Nephron progenitor cell (in vitro differentiated cells): ENCODE data around the gene FRMD4A.
A peak's percentile ranks its signal among the peaks of the same experiment; 100 is the strongest.

Experiments
- DNase-seq: peaks from one replicate; pipeline ENCODE4 v3.0.0; 2021
- H3K27ac Mint-ChIP-seq: 2 replicates; pipeline ENCODE4 v1.8.0; 2021; ENCODE audit warnings: mild to moderate bottlenecking, moderate library complexity, mixed read lengths
- H3K27me3 Mint-ChIP-seq: 2 replicates; pipeline ENCODE4 v1.8.0; 2021; ENCODE audit warnings: mild to moderate bottlenecking, low read depth, mixed read lengths; ENCODE audit not compliant: poor library complexity
- H3K36me3 Mint-ChIP-seq: 2 replicates; pipeline ENCODE4 v1.8.0; 2021; ENCODE audit warnings: low read depth, mixed read lengths
- H3K4me1 Mint-ChIP-seq: 2 replicates; pipeline ENCODE4 v1.8.0; 2021; ENCODE audit warnings: mixed read lengths
- H3K4me3 Mint-ChIP-seq: 2 replicates; pipeline ENCODE4 v1.8.0; 2021; ENCODE audit warnings: mild to moderate bottlenecking, moderate library complexity, mixed read lengths
- H3K9me3 Mint-ChIP-seq: 2 replicates; pipeline ENCODE4 v1.8.0; 2021; ENCODE audit warnings: mild to moderate bottlenecking, moderate library complexity, mixed read lengths
- CTCF ChIP-seq: fragments of 200-600 bp; sonication (generic); IDR thresholded peaks from 2 replicates; pipeline ENCODE4 v1.5.0; 2021; ENCODE audit warnings: antibody characterized with exemption

The FRMD4A gene

GRCh38 chr10:13810568-13810967 lies 520.2 kb downstream of the FRMD4A start:
- Mint-ChIP-seq H3K9me3 (peaks cover 11% of the 10 kb centered on the region), H3K4me3 (no peak overlapping the region), H3K36me3 (peaks cover 38% of the 10 kb centered on the region), H3K27ac (no peak overlapping the region), H3K27me3 (no peaks in the 10 kb centered on the region), H3K4me1 (peaks cover 22% of the 10 kb centered on the region)
- no peak for TF ChIP-seq CTCF
- no peak for DNase-seq

DNA sequence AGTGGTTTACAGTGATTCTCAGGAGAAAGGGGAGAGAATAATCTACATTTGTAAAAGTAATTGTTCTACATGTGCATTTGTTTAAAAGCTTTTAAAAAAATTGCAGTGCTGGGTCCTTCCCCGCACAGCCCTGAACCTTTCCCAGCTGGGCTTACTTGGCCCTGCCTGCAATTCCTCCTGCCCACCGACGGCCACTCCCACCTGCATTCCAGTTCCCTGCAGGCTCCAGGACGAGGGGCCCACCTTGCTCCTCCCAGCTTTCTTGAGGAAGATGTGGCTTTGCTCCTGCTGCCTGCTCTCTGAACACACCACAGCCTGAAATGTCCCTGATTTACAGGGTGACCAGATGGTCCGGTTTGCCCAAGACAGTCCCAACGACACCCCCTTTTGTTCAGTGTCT lies 521.3 kb downstream of the FRMD4A start:
- H3K4me1 Mint-ChIP-seq = peaks cover 22% of the 10 kb centered on the region

GRCh38 chr10:13808556-13809391 lies 522.0 kb downstream of the FRMD4A start:
- no peak for TF ChIP-seq CTCF
- no peaks in the 10 kb centered on the region for H3K27me3 Mint-ChIP-seq
- DNase-seq = no peak
- no peak overlapping the region for H3K27ac Mint-ChIP-seq
- H3K36me3 Mint-ChIP-seq = peaks cover 24% of the 10 kb centered on the region
- no peaks in the 10 kb centered on the region for H3K9me3 Mint-ChIP-seq
- H3K4me3 Mint-ChIP-seq = no peak overlapping the region
- H3K4me1 Mint-ChIP-seq = peaks cover 28% of the 10 kb centered on the region

More for the DNA sequence above, 521.3 kb downstream of the FRMD4A start:
- Mint-ChIP-seq H3K27me3 (no peaks in the 10 kb centered on the region), H3K9me3 (peaks cover under 1% of the 10 kb centered on the region), H3K27ac (peak overlapping the region; percentile 46), H3K36me3 (peaks cover 29% of the 10 kb centered on the region), H3K4me3 (no peak overlapping the region)
- peak; percentile 53 for DNase-seq
- TF ChIP-seq CTCF = no peak

- TF ChIP-seq CTCF = no peak
- Mint-ChIP-seq H3K9me3 (no peaks in the 10 kb centered on the region), H3K27ac (no peak overlapping the region), H3K4me1 (peaks cover 37% of the 10 kb centered on the region), H3K27me3 (no peaks in the 10 kb centered on the region), H3K36me3 (peaks cover 20% of the 10 kb centered on the region), H3K4me3 (no peak overlapping the region)
- DNase-seq = no peak
Observed at GRCh38 chr10:13806419-13806818, 524.3 kb downstream of the FRMD4A start.

GRCh38 chr10:13803566-13804554 lies 526.9 kb downstream of the FRMD4A start:
- Mint-ChIP-seq H3K9me3 (no peaks in the 10 kb centered on the region), H3K4me3 (no peak overlapping the region), H3K27me3 (no peaks in the 10 kb centered on the region), H3K36me3 (peaks cover 15% of the 10 kb centered on the region), H3K4me1 (peaks cover 29% of the 10 kb centered on the region), H3K27ac (peak overlapping the region; percentile 64)
- DNase-seq = no peak
- TF ChIP-seq CTCF = no peak
